ENCODE results near the gene NELL2. TPM values are rescaled to one million over a fixed set of nuclear protein-coding genes. Genes with fewer than 3 reads are reported as not detected.
A peak's percentile ranks its signal among the peaks of the same experiment; 100 is the strongest.

Gene NELL2
- total RNA-seq, 5 donors from 2014 or later (not counting 1 experiment from before 2014, with no cell fraction given) = 154 to 212 (median 169) TPM

GRCh38 chr12:44889926-44890325 is 13.8 kb upstream of the NELL2 start:
- Histone ChIP-seq H3K36me3 (ENCODE audit: control insufficient read depth in 2 of 2, extremely low read depth in 1 of 2, insufficient read depth in 1 of 2, low read length in 1 of 2) (no peaks in the 10 kb centered on the region), H3K4me3 (ENCODE audit: control insufficient read depth in 1 of 2, extremely low read depth in 1 of 2, low read length in 1 of 2) (no peak overlapping the region), H3K27me3 (replicated peaks in 1 of 2; ENCODE audit: control insufficient read depth in 2 of 2, extremely low read depth in 1 of 2, insufficient read depth in 2 of 2, low read length in 1 of 2) (no peaks in the 10 kb centered on the region), H3K9me3 (no peaks in the 10 kb centered on the region), H3K4me1 (ENCODE audit: control insufficient read depth in 1 of 2, extremely low read depth in 1 of 2, insufficient read depth in 2 of 2, low read length in 2 of 2) (no peaks in the 10 kb centered on the region), H3K27ac (ENCODE audit: low read length) (no peak overlapping the region)
- Mint-ChIP-seq H3K27ac (no peak overlapping the region), H3K36me3 (no peaks in the 10 kb centered on the region), H3K9me3 (no peaks in the 10 kb centered on the region), H3K27me3 (peaks cover 0 to 3% of the 10 kb centered on the region in 2 donors), H3K4me3 (no peak overlapping the region), H3K4me1 (no peaks in the 10 kb centered on the region)
- POLR2A ChIA-PET = no interaction called here
- CTCF ChIA-PET = interaction anchor here in 1 of 2 donors (1.1 kb wide), 1 partner anchor 41 kb away, joined by 3 read pairs; no protein-coding TSS in a partner anchor
- ATAC-seq (replicated peaks in 1 of 4) (no peak), DNase-seq (no peak)
- 92% methylated on average over 2 of the region's 3 CpGs for WGBS (ENCODE audit: insufficient coverage)

- no peak for ATAC-seq (replicated peaks in 1 of 4)
- no peaks in the 10 kb centered on the region for H3K36me3 ChIP-seq (ENCODE audit: control insufficient read depth in 2 of 2, extremely low read depth in 1 of 2, insufficient read depth in 1 of 2, low read length in 1 of 2)
- WGBS (ENCODE audit: insufficient coverage) = 100% methylated on average over 1 of the region's 3 CpGs
Measured at GRCh38 chr12:44889162-44889561, 13.0 kb upstream of the NELL2 start.

GRCh38 chr12:44885902-44886301 is 9.8 kb upstream of the NELL2 start:
- H3K4me1 ChIP-seq (ENCODE audit: control insufficient read depth in 1 of 2, extremely low read depth in 1 of 2, insufficient read depth in 2 of 2, low read length in 2 of 2) = no peaks in the 10 kb centered on the region
- no peak overlapping the region for H3K27ac Mint-ChIP-seq
- ChIA-PET POLR2A (interaction anchor here in 1 of 2 donors (0.7 kb wide), 1 partner anchor 1239 kb away, joined by 3 read pairs; no protein-coding TSS in a partner anchor), CTCF (interaction anchor here in 1 of 2 donors (0.7 to 1.1 kb wide), 2 partner anchors 9 to 71 kb away, joined by 5 to 6 read pairs; partner anchors contain the start of gene NELL2)
- H3K4me1 Mint-ChIP-seq = no peaks in the 10 kb centered on the region
- no peak overlapping the region for H3K27ac ChIP-seq (ENCODE audit: low read length)
- no peaks in the 10 kb centered on the region for H3K27me3 Mint-ChIP-seq
- peaks cover 3% of the 10 kb centered on the region for H3K9me3 ChIP-seq
- no peaks in the 10 kb centered on the region for H3K36me3 ChIP-seq (ENCODE audit: control insufficient read depth in 2 of 2, extremely low read depth in 1 of 2, insufficient read depth in 1 of 2, low read length in 1 of 2)
- H3K27me3 ChIP-seq (replicated peaks in 1 of 2; ENCODE audit: control insufficient read depth in 2 of 2, extremely low read depth in 1 of 2, insufficient read depth in 2 of 2, low read length in 1 of 2) = no peaks in the 10 kb centered on the region
- ATAC-seq (replicated peaks in 1 of 4) (no peak), DNase-seq (no peak)
- peaks cover 6% of the 10 kb centered on the region for H3K36me3 Mint-ChIP-seq
- H3K4me3 ChIP-seq (ENCODE audit: control insufficient read depth in 1 of 2, extremely low read depth in 1 of 2, low read length in 1 of 2) = no peak overlapping the region
- H3K4me3 Mint-ChIP-seq = no peak overlapping the region
- peaks cover 0 to 11% (median 7%) of the 10 kb centered on the region in 3 donors for H3K9me3 Mint-ChIP-seq

More at GRCh38 chr12:44889162-44889561, 13.0 kb upstream of the NELL2 start:
- POLR2A ChIA-PET = no interaction called here
- H3K27me3 Mint-ChIP-seq = no peaks in the 10 kb centered on the region
- Histone ChIP-seq H3K4me3 (ENCODE audit: control insufficient read depth in 1 of 2, extremely low read depth in 1 of 2, low read length in 1 of 2) (no peak overlapping the region), H3K4me1 (ENCODE audit: control insufficient read depth in 1 of 2, extremely low read depth in 1 of 2, insufficient read depth in 2 of 2, low read length in 2 of 2) (no peaks in the 10 kb centered on the region), H3K27ac (ENCODE audit: low read length) (no peak overlapping the region), H3K27me3 (replicated peaks in 1 of 2; ENCODE audit: control insufficient read depth in 2 of 2, extremely low read depth in 1 of 2, insufficient read depth in 2 of 2, low read length in 1 of 2) (no peaks in the 10 kb centered on the region), H3K9me3 (no peaks in the 10 kb centered on the region)
- no peak overlapping the region for H3K27ac Mint-ChIP-seq
- H3K36me3 Mint-ChIP-seq = no peaks in the 10 kb centered on the region
- DNase-seq = no peak
- H3K9me3 Mint-ChIP-seq = no peaks in the 10 kb centered on the region
- CTCF ChIA-PET = interaction anchor here in 1 of 2 donors (1.1 kb wide), 1 partner anchor 41 kb away, joined by 3 read pairs; no protein-coding TSS in a partner anchor
- H3K4me1 Mint-ChIP-seq = no peaks in the 10 kb centered on the region
- H3K4me3 Mint-ChIP-seq = no peak overlapping the region

GRCh38 chr12:44881197-44881596 is 5.1 kb upstream of the NELL2 start:
- WGBS (ENCODE audit: insufficient coverage) = no CpG with 5 or more reads among the region's 1 CpG
- Mint-ChIP-seq H3K9me3 (peaks cover 10 to 37% (median 21%) of the 10 kb centered on the region in 3 donors), H3K27me3 (peaks cover 0 to 3% of the 10 kb centered on the region in 2 donors), H3K4me1 (peaks cover 7 to 10% (median 7%) of the 10 kb centered on the region in 3 donors), H3K27ac (no peak overlapping the region), H3K36me3 (peaks cover 6% of the 10 kb centered on the region), H3K4me3 (no peak overlapping the region)
- no peaks in the 10 kb centered on the region for H3K36me3 ChIP-seq (ENCODE audit: control insufficient read depth in 2 of 2, extremely low read depth in 1 of 2, insufficient read depth in 1 of 2, low read length in 1 of 2)
- POLR2A ChIA-PET = interaction anchor here in 1 of 2 donors (0.7 kb wide), 1 partner anchor 475 kb away, joined by 3 read pairs; no protein-coding TSS in a partner anchor
- DNase-seq (no peak), ATAC-seq (replicated peaks in 1 of 4) (no peak)
- peaks cover 0 to 10% of the 10 kb centered on the region in 2 experiments for H3K4me1 ChIP-seq (ENCODE audit: control insufficient read depth in 1 of 2, extremely low read depth in 1 of 2, insufficient read depth in 2 of 2, low read length in 2 of 2)
- CTCF ChIA-PET = no interaction called here
- peaks cover 3% of the 10 kb centered on the region for H3K9me3 ChIP-seq
- H3K27ac ChIP-seq (ENCODE audit: low read length) = no peak overlapping the region
- H3K4me3 ChIP-seq (ENCODE audit: control insufficient read depth in 1 of 2, extremely low read depth in 1 of 2, low read length in 1 of 2) = no peak overlapping the region
- peaks cover 0 to 9% of the 10 kb centered on the region in 2 experiments for H3K27me3 ChIP-seq (replicated peaks in 1 of 2; ENCODE audit: control insufficient read depth in 2 of 2, extremely low read depth in 1 of 2, insufficient read depth in 2 of 2, low read length in 1 of 2)

GRCh38 chr12:44876544-44877410 is 662 bp upstream of the NELL2 start:
- H3K9me3 ChIP-seq = peaks cover 3% of the 10 kb centered on the region
- DNase-seq = peak in 34 of 35 experiments; percentile 20 to 70 (median 46)
- 3% methylated on average over 26 of the region's 42 CpGs for WGBS (ENCODE audit: insufficient coverage)
- ATAC-seq (replicated peaks in 1 of 4) = peak; percentile 72 to 77 (median 74)
- Mint-ChIP-seq H3K36me3 (peaks cover 6% of the 10 kb centered on the region), H3K27me3 (peaks cover 7 to 13% of the 10 kb centered on the region in 2 donors), H3K4me3 (peak overlapping the region; percentile 94 to 99 (median 99)), H3K9me3 (peaks cover 10 to 35% (median 21%) of the 10 kb centered on the region in 3 donors), H3K27ac (peak overlapping the region; percentile 39 to 67), H3K4me1 (peaks cover 34 to 44% (median 35%) of the 10 kb centered on the region in 3 donors)
- no peak overlapping the region for H3K27ac ChIP-seq (ENCODE audit: low read length)
- CTCF ChIA-PET = interaction anchor here (0.6 to 6.1 kb wide), 10 partner anchors 10 to 735 kb away, joined by 3 to 82 read pairs (median 4); no protein-coding TSS in a partner anchor
- POLR2A ChIA-PET = interaction anchor here in 1 of 2 donors (0.6 to 1.0 kb wide), 4 partner anchors 21 to 648 kb away, joined by 3 to 5 read pairs (median 4); no protein-coding TSS in a partner anchor
- H3K4me3 ChIP-seq (ENCODE audit: control insufficient read depth in 1 of 2, extremely low read depth in 1 of 2, low read length in 1 of 2) = peak overlapping the region; percentile 66 to 84
- H3K27me3 ChIP-seq (replicated peaks in 1 of 2; ENCODE audit: control insufficient read depth in 2 of 2, extremely low read depth in 1 of 2, insufficient read depth in 2 of 2, low read length in 1 of 2) = peaks cover 3 to 20% of the 10 kb centered on the region in 2 experiments
- no peaks in the 10 kb centered on the region for H3K36me3 ChIP-seq (ENCODE audit: control insufficient read depth in 2 of 2, extremely low read depth in 1 of 2, insufficient read depth in 1 of 2, low read length in 1 of 2)
- peaks cover 3 to 21% of the 10 kb centered on the region in 2 experiments for H3K4me1 ChIP-seq (ENCODE audit: control insufficient read depth in 1 of 2, extremely low read depth in 1 of 2, insufficient read depth in 2 of 2, low read length in 2 of 2)

GRCh38 chr12:44875417-44875953 is 630 bp downstream of the NELL2 start:
- ChIA-PET POLR2A (interaction anchor here in 1 of 2 donors (0.6 to 1.7 kb wide), 3 partner anchors 34 to 151 kb away, joined by 4 to 8 read pairs (median 8); no protein-coding TSS in a partner anchor), CTCF (interaction anchor here (0.6 to 6.1 kb wide), 13 partner anchors 14 to 839 kb away, joined by 3 to 82 read pairs (median 5); no protein-coding TSS in a partner anchor)
- Mint-ChIP-seq H3K4me1 (peaks cover 47 to 56% (median 48%) of the 10 kb centered on the region in 3 donors), H3K36me3 (peaks cover 8% of the 10 kb centered on the region), H3K27me3 (peaks cover 7 to 13% of the 10 kb centered on the region in 2 donors), H3K27ac (peak overlapping the region; percentile 82 to 92), H3K9me3 (peaks cover 15 to 27% (median 16%) of the 10 kb centered on the region in 3 donors), H3K4me3 (peak overlapping the region; percentile 94 to 99 (median 99))
- peaks cover 3 to 20% of the 10 kb centered on the region in 2 experiments for H3K27me3 ChIP-seq (replicated peaks in 1 of 2; ENCODE audit: control insufficient read depth in 2 of 2, extremely low read depth in 1 of 2, insufficient read depth in 2 of 2, low read length in 1 of 2)
- DNase-seq (peak in 21 of 35 experiments; percentile 2 to 40 (median 13)), ATAC-seq (replicated peaks in 1 of 4) (peak in 2 of 4 experiments; percentile 16 to 21)
- no peaks in the 10 kb centered on the region for H3K9me3 ChIP-seq
- WGBS (ENCODE audit: insufficient coverage) = under 1% methylated on average over 20 of the region's 27 CpGs
- H3K4me3 ChIP-seq (ENCODE audit: control insufficient read depth in 1 of 2, extremely low read depth in 1 of 2, low read length in 1 of 2) = peak overlapping the region; percentile 66 to 94
- H3K27ac ChIP-seq (ENCODE audit: low read length) = peak overlapping the region; percentile 3
- no peaks in the 10 kb centered on the region for H3K36me3 ChIP-seq (ENCODE audit: control insufficient read depth in 2 of 2, extremely low read depth in 1 of 2, insufficient read depth in 1 of 2, low read length in 1 of 2)
- H3K4me1 ChIP-seq (ENCODE audit: control insufficient read depth in 1 of 2, extremely low read depth in 1 of 2, insufficient read depth in 2 of 2, low read length in 2 of 2) = peaks cover 3 to 21% of the 10 kb centered on the region in 2 experiments
